Limb (tissue), 2 donors: ENCODE measurements around the gene ANKRD36.
"Not testable (repeated sequence)": the region's sequence is repeated elsewhere in the genome, so short reads cannot be mapped to it uniquely, and the experiment has no call there.

ENCODE experiments used
- DNase-seq, 2 donors: peaks; one replicate each; pipeline ENCODE4 v3.0.0-alpha.2; 2016; ENCODE audit errors: extremely low spot score in 2 of 2

Gene ANKRD36

GRCh38 chr2:97285187-97285586 is 172.2 kb downstream of the ANKRD36 start:
- not testable (repeated sequence) for DNase-seq

GRCh38 chr2:97293687-97294086 is 180.7 kb downstream of the ANKRD36 start:
- DNase-seq: not testable (repeated sequence)
